HCT116 (cell line): Measurements from ENCODE around the gene PREB. TPM values are rescaled to one million over a fixed set of nuclear protein-coding genes. Genes with fewer than 3 reads are reported as not detected.

Experiments used
- ATAC-seq: fragments of 200-7000 bp; cut with Tn5 transposase; 2 replicates; pipeline ENCODE4 v1.9.1; 2020; ENCODE audit warnings: mild to moderate bottlenecking, moderate library complexity
- BruUV-seq: library from RNA; stranded (reverse); fragments of 400-500 nt; replicated peaks from 2 replicates; lab custom pipeline; 2021; lab: Mats Ljungman, UMichigan
- CTCF ChIA-PET: fragments of 300-600 bp; sonication (Branson Sonifier 250); formaldehyde crosslinking; loops from one replicate; lab custom pipeline; 2021; ENCODE audit warnings: antibody characterized with exemption; lab: Charles Lee
- POLR2A ChIA-PET: fragments of 300-600, 350-600 bp; sonication (Branson Sonifier 250); formaldehyde crosslinking; loops from one replicate; lab custom pipeline; 2021; ENCODE audit warnings: antibody characterized with exemption; lab: Charles Lee
- RAD21 ChIA-PET, 2 experiments: fragments of 300-600 bp; sonication (Branson Sonifier 250); formaldehyde crosslinking; loops; one replicate each; lab custom pipeline; 2023; ENCODE audit warnings: low total read pairs in 2 of 2; ENCODE audit not compliant: uncharacterized antibody in 2 of 2, unreplicated experiment in 2 of 2, low non-redundant PET in 1 of 2; lab: Charles Lee
- DNase-seq: peaks from one replicate; pipeline ENCODE4 v3.0.0-alpha.2; 2010; ENCODE audit warnings: low read depth, low spot score
- H2AFZ ChIP-seq: fragments of 200-600 bp; shearing (Covaris generic), sonication (generic); 2 replicates; pipeline ENCODE4 v1.6.1; 2017; ENCODE audit warnings: low read depth, mixed run types, mixed read lengths, antibody characterized with exemption, low read length; ENCODE audit not compliant: poor library complexity, severe bottlenecking
- H3K27ac ChIP-seq: 2 replicates; pipeline ENCODE4 v1.5.1; 2012; ENCODE audit warnings: low read depth, low read length
- H3K27me3 ChIP-seq: fragments of 200-600 bp; sonication (generic); 2 replicates; pipeline ENCODE4 v1.6.1; 2016; ENCODE audit warnings: mixed run types, low read length, mixed read lengths; ENCODE audit not compliant: insufficient read depth
- H3K36me3 ChIP-seq, 2 experiments: fragments of 200-500 bp in 1 of 2; fragments of 200-600 bp in 1 of 2; sonication (Bioruptor generic) in 1 of 2; sonication (generic) in 1 of 2; 2 replicates each; pipeline versions ENCODE4 v1.5.1 to v1.6.1; 2014 to 2016; ENCODE audit warnings: low read length in 2 of 2, inconsistent platforms in 1 of 2, mixed read lengths in 1 of 2, mixed run types in 1 of 2; ENCODE audit not compliant: insufficient read depth in 2 of 2, control insufficient read depth in 1 of 2
- H3K4me1 ChIP-seq, 2 experiments: fragments of 200-600 bp in 1 of 2; sonication (generic) in 1 of 2; 2 replicates each; pipeline versions ENCODE4 v1.5.1 to v1.6.1; 2012 to 2017; ENCODE audit warnings: low read length in 2 of 2, inconsistent platforms in 1 of 2, mild to moderate bottlenecking in 1 of 2, mixed read lengths in 1 of 2, mixed run types in 1 of 2, moderate library complexity in 1 of 2; ENCODE audit not compliant: insufficient read depth in 2 of 2, control insufficient read depth in 1 of 2
- H3K4me2 ChIP-seq: fragments of 200-600 bp; sonication (generic); 2 replicates; pipeline ENCODE4 v1.6.1; 2017; ENCODE audit warnings: mixed run types, low read length, mixed read lengths
- H3K4me3 ChIP-seq, 2 experiments: fragments of 200-600 bp in 1 of 2; sonication (generic) in 1 of 2; replicated peaks in 1 of 2; 2 replicates each; pipeline ENCODE4 v1.5.1; 2011 to 2016; ENCODE audit warnings: low read length in 2 of 2, control low read depth in 1 of 2, low read depth in 1 of 2, mild to moderate bottlenecking in 1 of 2, mixed read lengths in 1 of 2, mixed run types in 1 of 2
- H3K79me2 ChIP-seq: fragments of 200-600 bp; sonication (generic); 2 replicates; pipeline ENCODE4 v1.6.1; 2017; ENCODE audit warnings: mild to moderate bottlenecking, mixed run types, low read length, moderate library complexity, mixed read lengths; ENCODE audit not compliant: insufficient read depth
- H3K9ac ChIP-seq: fragments of 200-600 bp; sonication (generic); 2 replicates; pipeline ENCODE4 v1.6.1; 2016; ENCODE audit warnings: low read length, mixed read lengths
- H3K9me2 ChIP-seq: fragments of 200-600 bp; sonication (generic), shearing (Covaris generic); 2 replicates; pipeline ENCODE4 v1.6.1; 2017; ENCODE audit warnings: mixed run types, mild to moderate bottlenecking, moderate library complexity; ENCODE audit not compliant: insufficient read depth
- H3K9me3 ChIP-seq, 2 experiments: fragments of 200-500 bp in 1 of 2; fragments of 200-600 bp in 1 of 2; sonication (Bioruptor generic) in 1 of 2; sonication (generic) in 1 of 2; 2 replicates each; pipeline ENCODE4 v1.6.1; 2014 to 2017; ENCODE audit warnings: low read length in 2 of 2, mixed read lengths in 2 of 2, inconsistent platforms in 1 of 2, low read depth in 1 of 2, mild to moderate bottlenecking in 1 of 2, mixed run types in 1 of 2, moderate library complexity in 1 of 2; ENCODE audit not compliant: control insufficient read depth in 1 of 2, insufficient read depth in 1 of 2
- H4K20me1 ChIP-seq: fragments of 200-600 bp; sonication (generic), shearing (Covaris generic); 2 replicates; pipeline ENCODE4 v1.6.1; 2017; ENCODE audit warnings: mixed run types, mild to moderate bottlenecking, moderate library complexity; ENCODE audit not compliant: insufficient read depth
- ATF3 ChIP-seq: IDR thresholded peaks from 2 replicates; pipeline ENCODE4 v1.6.1; 2012
- CBX3 ChIP-seq: IDR thresholded peaks from 2 replicates; pipeline ENCODE4 v1.6.1; 2012; ENCODE audit warnings: low read depth
- CEBPB ChIP-seq: IDR thresholded peaks from 2 replicates; pipeline ENCODE4 v1.6.1; 2012; ENCODE audit warnings: low read depth
- CTCF ChIP-seq, 3 experiments: fragments of 200-600 bp in 1 of 3; sonication (generic) in 1 of 3; IDR thresholded peaks in 2 of 3; conservative IDR thresholded peaks in 1 of 3; 2 replicates each; pipeline ENCODE4 v1.5.1; 2012 to 2017; ENCODE audit warnings: low read depth in 2 of 3, low read length in 2 of 3, antibody characterized with exemption in 1 of 3, borderline replicate concordance in 1 of 3, control low read depth in 1 of 3, mild to moderate bottlenecking in 1 of 3, mixed read lengths in 1 of 3, mixed run types in 1 of 3, moderate library complexity in 1 of 3; ENCODE audit not compliant: insufficient read depth in 1 of 3
- EGR1 ChIP-seq: IDR thresholded peaks from 2 replicates; pipeline ENCODE4 v1.6.1; 2012; ENCODE audit warnings: low read depth
- ELF1 ChIP-seq: IDR thresholded peaks from 2 replicates; pipeline ENCODE4 v1.6.1; 2012; ENCODE audit warnings: low read depth, borderline replicate concordance
- EZH2 ChIP-seq: fragments of 200-600 bp; sonication (generic); IDR thresholded peaks from 2 replicates; pipeline ENCODE4 v1.6.1; 2017; ENCODE audit warnings: antibody characterized with exemption, mixed run types
- MAX ChIP-seq: IDR thresholded peaks from 2 replicates; pipeline ENCODE4 v1.6.1; 2012
- RAD21 ChIP-seq: IDR thresholded peaks from 2 replicates; pipeline ENCODE4 v1.6.1; 2012; ENCODE audit warnings: low read depth, mild to moderate bottlenecking
- SIN3A ChIP-seq: IDR thresholded peaks from 2 replicates; pipeline ENCODE4 v1.6.1; 2012; ENCODE audit warnings: low read depth
- SP1 ChIP-seq: IDR thresholded peaks from 2 replicates; pipeline ENCODE4 v1.6.1; 2012; ENCODE audit warnings: low read depth
- TCF7L2 ChIP-seq: IDR thresholded peaks from 2 replicates; pipeline ENCODE4 v1.7.0; 2011; ENCODE audit warnings: borderline replicate concordance, inconsistent platforms; ENCODE audit not compliant: insufficient read depth, insufficient read length; ENCODE audit errors: extremely low read depth
- YY1 ChIP-seq: IDR thresholded peaks from 2 replicates; pipeline ENCODE4 v1.6.1; 2011; ENCODE audit warnings: low read length, low read depth, moderate library complexity, mild to moderate bottlenecking; ENCODE audit not compliant: insufficient replicate concordance; ENCODE audit errors: extremely low read depth
- intact Hi-C: fragments of 100-400 bp; cut with micrococcal nuclease; formaldehyde crosslinking; loops from 2 replicates; pipeline ENCODE4 v1.10.0; 2022
- total RNA-seq: library from RNA; stranded (reverse); gene quantifications from one replicate; pipeline ENCODE4 v1.2.1, GENCODE V29; 2021; ENCODE audit not compliant: unreplicated experiment

PREB gene
- total RNA-seq, 1 experiment from 2014 or later: 54.2 TPM

GRCh38 chr2:27099334-27099955 is 35.0 kb downstream of the PREB start:
- DNase-seq (no peak), ATAC-seq (no peak)
- no peaks in the 10 kb centered on the region for H3K9me3 ChIP-seq
- H2AFZ ChIP-seq: no peak overlapping the region
- CTCF ChIA-PET: interaction anchor here (0.9 to 1.5 kb wide), 8 partner anchors 12 to 253 kb away, joined by 3 to 6 read pairs (median 4); partner anchors contain the start of genes KHK and TRIM54
- no peaks in the 10 kb centered on the region for H4K20me1 ChIP-seq
- H3K27ac ChIP-seq: no peak overlapping the region
- no TSS peak for BruUV-seq
- no peaks in the 10 kb centered on the region for H3K79me2 ChIP-seq
- RAD21 ChIA-PET: interaction anchor here in 1 of 2 experiments (0.7 to 0.9 kb wide), 2 partner anchors 180 to 204 kb away, joined by 3 to 4 read pairs; no protein-coding TSS in a partner anchor
- no peaks in the 10 kb centered on the region for H3K9me2 ChIP-seq
- H3K36me3 ChIP-seq: no peaks in the 10 kb centered on the region
- intact Hi-C loops: loop anchor here (2.0 to 5.0 kb wide), 2 partner anchors 118 to 181 kb away; partner anchors contain the start of gene CAD
- peaks cover 0 to 9% of the 10 kb centered on the region in 2 experiments; a peak in 1 of 4 replicates for H3K4me1 ChIP-seq
- no peak overlapping the region for H3K9ac ChIP-seq
- H3K27me3 ChIP-seq: no peaks in the 10 kb centered on the region
- POLR2A ChIA-PET: no interaction called here
- H3K4me3 ChIP-seq: no peak overlapping the region
- TF ChIP-seq ELF1 (no peak), EZH2 (no peak), CBX3 (no peak), YY1 (no peak), SP1 (no peak), MAX (no peak), CTCF (IDR thresholded peaks at IDR 0.05 in 2 of 3, conservative IDR thresholded peaks at IDR 0.05 in 1 of 3; ENCODE audit: borderline replicate concordance in 1 of 3, insufficient read depth in 1 of 3, low read depth in 2 of 3, low read length in 2 of 3) (no peak), TCF7L2 (no peak), ATF3 (no peak), SIN3A (no peak), RAD21 (no peak), CEBPB (no peak), EGR1 (no peak)
- TF ChIP-seq, all 23 proteins: peak for 0
- no peak overlapping the region for H3K4me2 ChIP-seq
